K562 (cell line): ENCODE measurements around the gene LTN1.

ENCODE experiments used
- ARID3A ChIP-seq: IDR thresholded peaks from 2 replicates; pipeline ENCODE4 v1.6.1; 2012; ENCODE audit warnings: low read depth, low read length, improper control_type of control experiment, borderline replicate concordance
- GABPA ChIP-seq: fragments of 200-800 bp; sonication (Bioruptor generic); conservative IDR thresholded peaks from 2 replicates; pipeline ENCODE4 v1.6.1; 2016; ENCODE audit warnings: low read depth, missing genetic modification characterization, missing compliant biosample characterization
- MAFK ChIP-seq: IDR thresholded peaks from 2 replicates; pipeline ENCODE4 v1.6.1; 2011; ENCODE audit warnings: low read length, improper control_type of control experiment
- MIER1 ChIP-seq: fragments of 450-650 bp; IDR thresholded peaks from 2 replicates; pipeline ENCODE4 v1.6.1; 2016; ENCODE audit warnings: antibody characterized with exemption, mild to moderate bottlenecking, low read depth
- SRSF1 ChIP-seq: fragments of 200-400 bp; formaldehyde crosslinking; IDR thresholded peaks from 2 replicates; pipeline ENCODE4 v1.6.1; 2017; ENCODE audit warnings: mild to moderate bottlenecking, low read depth, low read length, moderate library complexity
- ZBTB26 ChIP-seq: fragments of 450-650 bp; formaldehyde crosslinking; IDR thresholded peaks from 2 replicates; pipeline ENCODE4 v1.4.0; 2022; ENCODE audit warnings: missing genetic modification characterization
- ZNF274 ChIP-seq: IDR thresholded peaks from 2 replicates; pipeline ENCODE4 v1.6.1; 2011; ENCODE audit warnings: low read depth, mild to moderate bottlenecking, low read length, moderate library complexity, borderline replicate concordance
- ZNF311 ChIP-seq: fragments of 250-450 bp; sonication (Bioruptor Pico); IDR thresholded peaks from 2 replicates; pipeline ENCODE4 v1.4.0; 2020; ENCODE audit warnings: mild to moderate bottlenecking, moderate library complexity

GRCh38 chr21:28936721-28937120 lies 56.0 kb downstream of the LTN1 start:
- TF ChIP-seq ZNF311 (no peak), ZNF274 (no peak), MAFK (no peak), ZBTB26 (CRISPR knock-in tag) (no peak), GABPA (tag) (no peak), MIER1 (no peak), SRSF1 (no peak), ARID3A (no peak)
